GM10847 (cell line): ENCODE data around the gene FIZ1.

ENCODE experiments used
- POLR2A ChIP-seq: IDR thresholded peaks from 2 replicates; pipeline ENCODE4 v1.6.1; 2011; ENCODE audit not compliant: insufficient read length; ENCODE audit errors: extremely low read depth

Gene FIZ1

GRCh38 chr19:55578761-55579747, 20.3 kb downstream of the FIZ1 start:
- no peak for TF ChIP-seq POLR2A

DNA sequence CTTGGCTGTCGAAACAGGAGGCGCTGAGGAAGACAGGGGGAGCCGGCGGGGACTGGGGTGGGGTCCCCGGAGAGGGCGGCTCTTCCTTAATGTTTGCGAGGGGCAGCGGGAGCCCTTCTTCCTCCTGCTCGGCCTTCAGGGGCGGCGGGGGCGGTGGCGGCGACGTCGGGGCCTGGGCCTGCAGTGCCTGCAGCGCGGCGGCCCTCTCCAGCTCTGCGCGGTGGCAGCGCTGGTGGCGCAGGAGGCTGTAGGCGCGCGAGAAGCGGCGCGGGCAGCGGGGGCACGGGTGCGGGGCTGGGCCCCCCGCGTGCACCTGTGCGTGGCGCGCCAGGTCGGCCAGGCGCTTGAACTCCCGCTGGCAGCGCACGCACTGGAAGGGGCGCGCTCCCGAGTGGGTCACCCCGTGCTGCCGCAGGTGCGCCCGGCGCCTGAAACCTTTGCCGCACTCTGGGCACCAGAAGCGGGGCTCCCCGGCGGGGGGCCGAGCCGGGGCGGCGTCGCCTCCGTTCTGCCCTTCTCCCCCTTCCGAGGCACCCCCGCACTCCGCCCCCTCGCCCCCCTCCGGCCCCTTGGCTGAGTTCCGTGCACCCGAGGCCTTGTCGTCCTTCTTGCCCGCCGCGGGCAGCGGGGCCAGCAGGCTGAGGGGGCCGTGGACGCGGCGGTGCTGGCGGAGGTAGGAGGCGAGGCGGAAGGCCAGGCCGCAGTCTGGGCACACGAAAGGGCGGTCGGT, 21.1 kb downstream of the FIZ1 start:
- TF ChIP-seq POLR2A: no peak

GRCh38 chr19:55576746-55577145, 22.6 kb downstream of the FIZ1 start:
- TF ChIP-seq POLR2A: no peak

DNA sequence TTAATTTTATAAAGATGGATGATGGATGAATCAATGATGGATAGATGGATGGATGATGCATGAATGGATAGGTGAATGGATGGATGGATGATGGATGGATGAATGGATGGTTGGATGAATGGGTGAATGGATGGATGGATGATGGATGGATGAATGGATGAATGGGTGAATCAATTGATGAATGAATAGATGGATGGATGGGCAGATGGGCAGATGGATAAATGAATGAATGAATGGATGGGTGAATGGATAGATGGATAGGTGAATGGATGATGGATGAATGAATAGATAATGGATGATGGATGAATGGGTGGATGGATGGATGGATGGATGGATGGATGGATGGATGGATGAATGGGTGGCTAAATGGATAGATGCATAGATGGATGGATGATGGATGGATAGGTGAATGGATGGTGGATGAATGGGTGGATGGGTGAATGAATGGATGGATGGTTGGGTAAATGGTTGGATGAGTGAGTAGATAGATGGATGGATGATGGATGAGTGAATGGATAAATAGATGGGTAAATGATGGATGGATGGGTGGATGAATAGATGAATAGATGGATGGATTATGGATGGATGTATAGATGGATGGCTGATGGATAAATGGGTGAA, 31.5 kb downstream of the FIZ1 start:
- TF ChIP-seq POLR2A: no peak

- TF ChIP-seq POLR2A: no peak
These were observed 32.5 kb downstream of the FIZ1 start for GRCh38 chr19:55566823-55567222.

DNA sequence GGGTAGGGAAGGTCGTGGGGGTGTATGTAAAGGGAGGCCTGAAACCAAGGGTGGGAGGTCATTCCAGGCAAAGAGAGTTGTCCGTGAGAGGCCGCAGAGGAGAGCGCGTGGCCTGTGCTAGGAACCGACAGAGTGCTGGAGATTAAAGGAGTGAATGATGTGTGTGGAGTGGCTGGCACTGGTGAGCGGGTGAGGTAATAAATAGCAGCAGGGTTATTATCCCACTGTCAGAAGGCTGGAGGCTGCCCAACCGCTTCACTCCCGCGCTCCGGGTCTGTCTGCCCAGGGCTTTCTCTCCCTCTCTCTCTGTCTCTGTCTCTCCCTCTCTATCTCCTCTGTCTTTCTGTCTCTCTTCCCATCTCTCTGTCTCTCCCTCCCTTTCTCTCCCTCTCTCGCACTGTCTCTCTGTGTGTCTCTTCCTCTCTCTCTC, 36.0 kb downstream of the FIZ1 start:
- no peak for TF ChIP-seq POLR2A

- no peak for TF ChIP-seq POLR2A
These were observed 39.6 kb downstream of the FIZ1 start for GRCh38 chr19:55559684-55560083.

DNA sequence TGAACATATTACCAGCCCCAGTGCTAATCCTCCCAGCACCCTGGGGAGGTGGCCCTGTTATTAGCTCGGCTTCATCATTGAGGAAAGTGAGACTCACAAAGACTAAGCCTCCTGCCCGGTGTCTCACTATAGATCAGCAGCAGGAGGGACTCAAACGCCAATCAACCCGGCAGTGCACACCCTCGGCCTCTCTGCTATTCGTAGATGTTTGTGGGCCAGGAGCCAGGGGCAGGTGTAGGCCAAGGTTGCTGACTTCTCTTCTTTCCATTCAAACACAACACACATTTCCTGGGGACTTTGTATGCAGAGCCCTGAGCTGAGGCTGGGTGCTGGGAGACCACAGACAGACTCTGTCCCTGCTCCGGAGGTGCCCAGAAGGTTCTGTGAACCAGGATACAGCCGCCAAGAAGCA, 44.6 kb downstream of the FIZ1 start:
- TF ChIP-seq POLR2A: no peak

- no peak for TF ChIP-seq POLR2A
These were observed 45.0 kb downstream of the FIZ1 start for GRCh38 chr19:55554302-55554701.

DNA sequence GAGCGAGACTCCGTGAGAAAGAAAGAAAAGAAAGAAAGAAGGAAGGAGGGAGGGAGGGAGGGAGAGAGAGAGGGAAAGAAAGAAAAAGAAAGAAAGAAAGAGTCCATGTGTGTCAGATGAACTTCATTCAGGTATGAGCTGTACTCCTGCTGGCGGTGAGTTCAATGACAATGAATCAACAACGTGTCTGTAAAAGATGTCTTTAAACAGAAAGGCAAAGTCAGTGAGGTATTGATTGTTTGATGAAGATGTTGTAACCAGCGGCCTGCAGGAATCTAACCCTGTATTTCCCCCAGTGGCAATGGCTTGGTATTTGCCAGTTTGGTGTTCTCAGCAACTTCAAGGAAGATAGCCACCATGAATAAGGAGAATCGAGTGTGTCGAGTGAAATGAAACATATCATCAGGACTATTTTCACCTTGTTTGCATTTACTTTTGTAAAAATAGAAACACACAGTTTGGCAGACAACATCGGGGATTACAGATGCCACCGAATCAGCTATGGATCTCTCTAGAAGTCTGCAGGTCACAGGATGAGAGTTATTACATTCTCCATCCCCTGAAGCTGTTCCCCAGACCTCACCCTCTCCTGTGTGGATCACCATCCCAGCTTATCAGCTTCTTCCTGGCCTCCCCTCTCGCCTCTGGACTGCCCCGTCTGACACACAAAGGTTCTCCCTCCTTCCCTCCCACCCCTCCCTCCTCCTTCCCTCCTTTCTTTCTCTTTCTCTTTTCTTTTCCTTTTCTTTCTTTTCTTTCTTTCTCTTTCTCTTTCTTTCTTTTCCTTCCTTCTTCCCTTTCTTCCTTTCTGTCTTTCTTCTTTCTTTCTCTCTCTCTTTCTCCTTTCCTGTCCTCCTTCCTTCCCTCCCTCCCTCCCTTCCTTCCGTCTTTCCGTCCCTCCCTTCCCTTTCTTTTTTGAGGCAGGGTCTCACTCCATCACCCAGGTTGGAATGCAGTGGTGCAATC, 45.8 kb downstream of the FIZ1 start:
- TF ChIP-seq POLR2A: no peak

GRCh38 chr19:55552620-55553019, 46.7 kb downstream of the FIZ1 start:
- TF ChIP-seq POLR2A: no peak

DNA sequence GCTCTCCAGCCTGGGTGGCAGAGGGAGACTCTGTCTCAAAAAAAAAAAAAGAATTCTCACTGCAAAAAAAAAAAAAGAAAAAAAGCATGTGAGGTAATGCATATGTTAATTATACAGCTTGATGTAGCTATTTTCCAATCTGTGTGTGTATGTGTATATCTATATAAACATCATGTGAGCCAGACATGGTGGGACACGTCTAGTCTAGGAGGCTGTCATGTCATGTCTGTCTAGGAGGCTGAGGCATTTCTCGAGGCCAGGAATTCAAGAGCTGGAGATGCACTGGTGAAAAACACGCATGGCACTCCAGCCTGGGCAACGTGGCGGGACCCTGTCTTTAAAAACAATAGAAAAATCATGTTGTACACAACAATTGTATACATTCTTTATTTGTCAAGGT, 47.1 kb downstream of the FIZ1 start:
- TF ChIP-seq POLR2A: no peak

- no peak for TF ChIP-seq POLR2A
These were observed 49.0 kb downstream of the FIZ1 start for GRCh38 chr19:55550321-55550650.

DNA sequence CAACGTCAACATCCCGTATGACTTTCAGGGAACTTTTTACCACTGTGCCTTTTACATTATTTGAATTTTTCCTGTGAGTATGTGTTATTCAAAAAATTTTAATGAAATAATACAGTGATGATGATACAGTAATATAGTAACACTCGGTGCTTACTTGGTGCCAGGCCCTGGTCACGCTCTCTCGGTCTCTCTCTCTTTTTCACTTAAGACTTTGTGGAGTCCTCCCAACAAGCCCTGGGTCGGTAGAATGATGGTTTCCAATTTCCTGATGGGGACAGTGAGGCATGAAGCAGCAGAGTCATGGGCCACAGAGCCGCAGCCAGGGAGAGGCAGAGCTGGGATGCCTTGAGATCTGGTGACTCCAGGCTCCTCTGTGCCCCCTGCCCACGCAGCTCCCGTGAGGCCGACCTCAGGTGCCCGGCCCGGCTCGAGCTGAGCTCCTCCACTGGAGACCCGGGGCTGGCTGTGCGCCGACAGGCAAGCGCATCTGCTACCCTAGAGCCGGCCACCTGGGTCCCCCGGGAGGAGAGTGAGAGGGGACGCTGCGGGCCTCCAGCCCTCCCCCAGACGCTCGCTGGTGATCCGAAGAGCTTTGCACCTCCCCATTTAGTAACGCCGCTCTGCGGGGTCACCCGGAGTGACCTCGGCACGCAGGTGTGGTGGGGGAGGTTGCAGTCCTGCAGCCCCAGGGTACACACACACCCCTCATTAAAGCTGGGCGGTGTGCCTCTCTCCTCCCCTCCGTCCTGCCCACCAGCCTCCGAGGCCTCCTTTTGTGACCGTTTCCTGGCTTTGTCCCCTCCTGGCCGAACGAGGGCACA, 49.6 kb downstream of the FIZ1 start:
- TF ChIP-seq POLR2A: no peak
